HG03571 (cell line): ENCODE results near the gene MRPL9.

Experiments used
- ATAC-seq: cut with Tn5 transposase; IDR thresholded peaks from one replicate; pipeline ENCODE4 v1.9.1; 2021; ENCODE audit not compliant: unreplicated experiment

MRPL9 gene

DNA sequence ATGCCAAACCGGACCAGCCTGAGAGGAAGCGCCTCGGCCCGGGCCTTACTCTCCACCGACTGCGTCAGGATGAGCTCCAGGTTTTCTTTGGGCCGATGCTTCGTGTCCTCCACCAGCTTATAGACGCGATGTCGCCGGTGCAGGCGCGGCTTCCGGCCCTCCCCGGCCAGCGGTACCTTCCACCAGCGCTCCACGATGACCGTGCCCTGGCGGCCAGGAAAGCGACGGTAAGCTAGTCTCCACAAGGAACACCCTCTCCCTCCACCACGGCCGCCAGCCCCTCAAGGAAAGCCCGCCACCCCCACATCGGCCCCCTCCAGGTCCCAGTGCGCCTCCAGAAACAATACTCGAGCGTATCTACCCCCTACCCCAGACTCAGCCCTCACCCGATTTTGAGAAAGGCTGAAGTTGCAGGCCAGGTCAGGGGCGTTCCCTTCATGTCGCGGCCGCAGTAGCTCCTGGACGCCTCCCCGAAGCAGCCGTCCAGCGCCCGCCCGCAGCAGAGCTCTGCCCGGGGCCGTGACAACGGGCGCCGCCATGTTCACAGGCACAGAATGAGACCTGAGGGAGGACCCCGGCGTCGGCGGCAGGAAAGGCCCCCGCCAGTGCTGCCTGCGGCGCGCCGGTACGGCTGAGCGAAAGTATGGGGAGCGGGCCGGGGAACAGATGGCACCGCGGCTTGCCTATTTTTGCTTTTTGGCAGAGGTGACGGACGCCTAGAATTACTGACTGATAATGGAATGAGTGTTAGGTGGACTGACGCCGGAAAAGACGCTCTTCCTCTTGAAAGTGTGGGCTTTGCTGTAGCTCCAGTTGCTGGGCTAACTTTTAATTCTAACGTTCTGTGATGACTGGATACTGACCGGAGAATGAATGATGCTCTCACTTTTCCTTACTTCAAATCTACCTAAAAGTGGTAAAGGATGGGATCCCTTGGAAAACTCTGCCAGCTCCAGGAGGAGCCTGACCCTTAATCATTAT, at the start of gene MRPL9:
TSS of gene MRPL9 (minus strand) at position 556 of the 981 bp plus-strand sequence. CDS start at position 539, 17 bp downstream.
- peak; percentile 91 for ATAC-seq

DNA sequence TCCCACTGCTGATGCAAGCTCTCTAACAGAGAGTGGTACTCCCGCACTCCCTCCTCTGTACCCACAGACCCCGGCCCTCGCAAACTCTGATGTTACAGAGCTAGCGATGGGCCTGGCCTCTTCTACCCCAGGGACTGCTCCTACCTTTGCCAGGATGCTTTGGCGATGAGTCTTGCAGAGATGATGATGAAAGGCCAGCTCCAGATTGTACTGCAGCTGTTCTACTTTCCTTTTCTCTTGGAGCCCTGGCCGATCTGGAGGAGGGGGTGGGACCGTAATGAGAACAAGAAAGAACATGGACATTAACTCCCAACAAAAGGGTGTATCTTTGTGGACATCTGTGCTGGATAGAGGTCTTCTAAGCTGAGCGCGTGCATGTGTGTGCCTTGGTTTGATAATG, 47.9 kb upstream of the MRPL9 start:
- ATAC-seq, result no peak

DNA sequence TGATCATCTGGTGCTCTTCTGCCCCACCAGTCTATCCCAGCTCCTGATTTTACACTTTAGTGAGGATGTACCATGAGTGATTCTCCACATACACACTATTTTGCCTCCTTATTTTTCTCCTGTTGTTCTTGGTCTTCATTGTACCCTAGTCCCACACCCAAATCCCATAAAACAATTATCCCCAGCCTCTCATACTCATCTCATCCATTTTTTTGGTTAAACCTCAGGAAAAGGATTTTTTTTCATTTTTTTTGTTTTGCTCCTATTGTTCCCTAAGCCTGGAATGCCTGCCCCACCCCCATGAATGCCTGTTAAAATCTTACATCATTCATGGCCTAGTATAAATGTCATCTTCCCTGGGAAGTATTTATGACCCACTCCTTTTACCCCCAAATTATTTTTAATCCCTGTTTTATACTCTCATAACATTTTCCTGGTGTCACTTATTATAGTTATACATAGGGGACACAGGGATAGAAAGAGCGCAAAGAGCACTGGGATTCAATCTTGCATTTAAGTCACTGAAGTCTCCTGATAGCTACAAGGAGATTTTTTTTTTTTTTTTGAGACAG, 46.8 kb upstream of the MRPL9 start:
- no peak for ATAC-seq

DNA sequence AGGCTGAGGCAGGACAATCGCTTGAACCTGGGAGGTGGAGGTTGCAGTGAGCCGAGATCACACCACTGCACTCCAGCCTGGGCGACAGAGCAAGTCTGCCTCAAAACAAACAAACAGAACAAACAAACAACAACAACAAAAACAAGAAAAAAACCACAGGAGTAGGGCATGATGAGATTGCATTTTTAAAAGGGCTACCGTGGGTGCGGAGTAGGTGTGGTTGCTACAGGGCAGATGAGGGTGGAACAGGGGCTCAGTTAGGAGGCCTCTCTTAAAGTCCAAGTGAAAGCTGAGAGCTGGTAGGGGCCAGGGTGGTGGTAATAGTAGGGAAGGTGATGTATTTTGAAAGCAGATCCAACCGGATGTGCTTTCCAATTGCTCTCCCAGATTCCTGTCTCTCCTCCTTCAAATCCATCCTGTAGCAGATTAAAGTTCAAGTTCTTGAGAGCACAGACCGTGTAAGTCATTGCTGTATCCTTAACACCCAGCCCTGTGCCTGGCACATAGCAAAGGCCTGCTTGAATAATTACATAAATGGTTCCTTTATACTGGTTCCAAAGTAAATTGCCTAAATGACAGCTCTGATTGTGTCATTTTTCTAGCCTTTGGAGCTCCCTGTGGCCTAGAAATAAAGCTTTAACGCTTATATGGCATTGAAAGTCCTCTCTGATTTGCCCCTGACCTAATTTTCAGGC, 46.1 kb upstream of the MRPL9 start:
- no peak for ATAC-seq

DNA sequence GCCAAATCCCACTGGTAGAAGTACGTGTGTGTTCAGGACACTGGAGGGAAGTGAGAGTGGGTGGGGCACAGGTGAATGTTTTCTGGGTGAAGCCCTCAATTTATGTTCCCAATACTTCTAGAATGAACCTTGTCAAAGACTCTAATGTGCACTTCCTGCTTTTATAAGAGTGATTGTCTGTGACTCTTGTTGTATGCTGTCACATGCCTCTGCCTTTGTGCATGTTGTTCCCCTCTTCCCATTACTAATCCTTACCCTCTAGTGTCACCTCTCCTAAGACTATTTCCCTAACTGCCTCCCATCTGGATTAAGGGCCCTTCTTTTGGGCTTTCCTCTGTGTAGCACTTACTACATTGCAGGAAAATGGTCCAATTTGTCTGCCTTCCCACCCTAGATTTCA, 44.5 kb upstream of the MRPL9 start:
- no peak for ATAC-seq

DNA sequence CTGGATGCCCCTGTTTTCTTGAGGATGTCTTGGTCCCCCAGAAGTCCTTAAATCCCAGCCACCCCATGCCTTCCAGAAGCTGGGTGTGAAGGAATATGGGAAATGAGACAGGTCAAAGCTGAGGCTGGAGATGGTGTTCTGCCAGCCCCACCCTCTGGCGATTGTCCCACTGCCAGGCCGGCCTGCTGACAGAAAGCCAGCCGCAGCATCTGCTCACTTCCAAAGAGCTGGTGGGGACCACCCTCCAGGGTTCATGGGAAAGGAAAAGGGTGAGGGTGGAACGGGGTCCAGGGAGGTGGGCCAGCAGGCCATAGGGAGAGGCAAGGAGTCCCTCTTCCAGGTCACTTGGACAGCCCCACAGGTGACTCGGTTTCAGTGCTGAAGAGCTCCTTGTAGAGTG, 43.8 kb upstream of the MRPL9 start:
- ATAC-seq, result no peak

DNA sequence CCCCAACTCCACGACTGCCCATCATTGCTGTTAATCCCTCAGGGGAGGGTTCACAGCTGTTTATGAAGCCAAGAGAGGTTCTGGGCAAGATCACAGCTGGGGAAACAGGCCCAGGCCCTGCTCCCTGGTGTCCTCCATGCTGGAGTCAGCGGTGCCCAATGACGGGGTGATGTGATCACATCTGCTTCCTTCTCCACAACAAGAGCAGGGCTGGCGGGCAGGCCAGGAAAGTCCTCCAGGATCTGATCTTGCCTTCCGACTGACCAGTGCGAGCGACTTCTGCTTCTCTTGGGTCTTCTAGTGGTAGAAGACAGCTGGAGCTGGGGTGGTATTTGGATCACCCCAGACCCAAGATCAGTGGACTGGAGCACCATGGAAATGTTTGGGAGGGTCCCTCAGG, 42.9 kb upstream of the MRPL9 start:
- ATAC-seq, result no peak

DNA sequence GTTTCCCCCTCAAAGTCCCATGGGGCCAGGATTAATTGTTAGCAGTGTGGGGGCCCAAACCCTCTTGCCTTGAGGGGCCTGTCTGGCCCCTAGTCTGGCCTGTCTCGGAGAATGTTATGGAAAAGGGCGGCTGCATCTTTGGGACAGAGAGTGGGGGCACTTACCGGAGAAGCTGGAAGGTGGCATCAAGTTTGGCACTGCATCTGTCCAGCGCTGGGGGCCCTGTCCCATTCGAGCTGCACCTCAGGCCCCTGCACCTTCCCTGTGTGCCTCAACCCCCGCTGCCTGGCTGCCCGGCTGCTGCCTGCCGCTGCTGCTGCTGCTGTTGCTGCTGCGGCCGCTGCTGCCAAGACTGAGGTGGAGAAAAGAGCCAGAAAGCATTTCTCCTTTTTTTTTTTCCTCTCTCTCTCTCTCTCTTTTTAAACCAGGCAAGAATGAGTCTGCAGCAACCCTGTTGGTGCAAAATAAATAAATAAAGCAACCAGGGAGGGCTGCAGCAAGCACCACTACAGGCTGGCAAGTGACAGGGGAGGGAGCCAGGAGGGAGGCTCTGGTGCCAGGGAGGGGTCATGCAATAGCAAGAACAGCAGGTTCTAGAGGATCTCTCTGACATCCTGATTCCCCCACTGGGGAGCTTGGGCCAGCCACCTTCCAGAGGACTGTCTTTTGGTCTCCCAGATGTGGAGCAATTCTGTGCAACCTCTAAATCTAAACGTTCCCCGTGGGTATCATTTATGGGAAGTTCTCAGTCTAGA, 41.9 kb upstream of the MRPL9 start, which contains the start of gene LINGO4:
TSS of gene LINGO4 (minus strand) at position 354 of the 755 bp plus-strand sequence. CDS start 2,715 bp downstream, outside the sequence.
- ATAC-seq, result no peak

DNA sequence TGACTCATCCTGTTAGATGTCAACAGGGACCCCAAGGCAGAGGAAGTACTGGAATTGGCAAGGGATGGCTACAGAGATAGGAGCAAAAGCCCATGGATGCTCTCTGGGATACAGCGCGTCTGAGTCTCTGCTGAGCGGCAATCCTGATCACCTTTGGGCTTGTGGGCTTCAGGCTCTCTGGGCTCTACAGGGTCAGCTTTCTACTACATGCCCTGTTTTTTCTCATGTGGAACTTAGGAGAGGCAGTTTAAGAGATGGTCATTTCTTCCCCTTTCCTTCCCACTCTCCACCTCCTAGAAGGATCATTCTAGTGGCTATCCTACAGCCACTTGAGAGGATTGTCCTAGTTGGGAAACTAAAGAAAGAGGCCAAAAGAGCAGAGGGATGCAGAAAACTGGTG, 40.6 kb upstream of the MRPL9 start:
- no peak for ATAC-seq

DNA sequence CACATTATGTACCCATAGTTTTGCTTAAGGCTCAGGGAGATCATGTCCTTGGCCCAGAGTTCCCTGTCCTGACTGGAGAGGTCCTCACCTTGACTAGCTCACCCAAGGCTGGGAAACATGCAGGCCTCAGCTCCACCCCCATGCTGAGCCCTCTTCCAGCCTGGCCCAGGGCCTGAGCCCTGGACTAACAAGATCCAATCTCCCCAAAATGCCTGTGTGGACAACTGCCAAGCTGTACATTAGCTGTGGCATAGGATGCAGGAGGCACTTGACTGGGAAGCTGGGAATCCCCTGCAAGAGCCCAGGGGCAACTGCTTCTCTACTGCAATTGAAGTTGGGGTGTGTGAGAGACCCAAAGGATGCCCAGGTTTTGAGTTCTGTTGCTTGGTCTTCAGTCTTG, 39.9 kb upstream of the MRPL9 start:
- ATAC-seq, result no peak

DNA sequence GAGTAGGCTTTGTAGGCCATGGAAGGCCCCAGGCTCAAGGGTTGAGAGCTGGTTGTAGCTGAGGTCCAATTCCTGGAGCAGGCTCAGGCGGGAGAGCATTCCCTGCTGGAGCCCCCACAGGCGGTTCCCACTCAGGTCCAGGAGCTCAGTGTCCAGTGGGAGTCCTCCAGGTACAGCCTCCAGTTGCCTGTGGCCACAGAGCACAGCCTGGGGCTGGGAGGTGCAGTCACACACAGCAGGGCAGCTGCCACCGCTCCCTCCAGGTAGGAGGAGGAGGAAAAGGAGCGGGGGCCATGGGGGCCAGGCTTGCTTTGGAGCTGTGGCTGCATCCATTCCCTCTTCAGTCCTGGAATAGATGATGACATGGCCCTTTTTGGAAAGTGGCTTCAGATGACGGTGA, 39.1 kb upstream of the MRPL9 start:
- ATAC-seq, result no peak

DNA sequence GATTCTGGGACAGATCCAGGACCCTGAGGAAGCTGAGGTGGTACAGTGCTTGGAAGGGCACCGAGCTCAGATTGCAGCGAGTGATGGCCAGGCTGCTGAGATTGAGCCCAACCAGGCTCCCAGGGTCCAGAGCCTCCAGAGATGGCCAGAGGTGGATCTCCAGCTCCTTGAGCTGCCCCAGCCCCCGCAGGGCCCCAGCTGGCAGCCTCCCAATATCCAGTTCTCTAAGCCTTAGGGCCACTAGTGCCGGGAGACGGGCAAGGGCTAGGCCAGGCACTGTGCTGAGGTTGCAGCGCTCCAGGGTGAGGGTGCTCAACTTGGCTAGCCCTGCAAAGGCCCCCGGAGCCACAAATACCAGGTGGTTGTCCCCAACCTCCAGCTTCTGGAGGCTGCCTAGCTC, 38.5 kb upstream of the MRPL9 start:
- ATAC-seq, result no peak

DNA sequence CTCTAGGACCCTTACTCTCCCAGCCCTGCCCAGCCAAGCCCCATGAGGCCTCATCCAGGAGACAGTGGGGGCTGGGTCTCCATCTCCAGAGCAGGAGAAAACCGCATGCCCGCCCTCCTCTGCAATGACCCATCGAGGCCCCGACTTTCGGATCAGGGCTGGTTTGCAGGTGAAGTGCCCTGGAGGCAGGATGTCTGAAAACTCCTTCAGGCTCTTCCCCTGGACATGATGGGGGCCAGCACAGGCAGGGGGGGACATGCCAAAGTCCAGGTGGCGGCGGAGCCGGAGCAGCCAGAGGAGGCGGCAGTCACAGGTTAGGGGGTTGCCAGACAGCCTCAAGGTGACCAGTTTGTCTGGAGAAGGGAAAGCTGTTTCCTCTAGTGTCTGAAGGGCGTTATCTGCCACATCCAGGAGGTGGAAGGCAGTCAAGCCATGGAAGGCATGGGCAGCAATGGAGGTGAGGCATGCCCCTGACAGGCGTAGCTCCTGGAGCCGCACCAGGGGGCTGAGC, 38.1 kb upstream of the MRPL9 start:
- ATAC-seq, result no peak

DNA sequence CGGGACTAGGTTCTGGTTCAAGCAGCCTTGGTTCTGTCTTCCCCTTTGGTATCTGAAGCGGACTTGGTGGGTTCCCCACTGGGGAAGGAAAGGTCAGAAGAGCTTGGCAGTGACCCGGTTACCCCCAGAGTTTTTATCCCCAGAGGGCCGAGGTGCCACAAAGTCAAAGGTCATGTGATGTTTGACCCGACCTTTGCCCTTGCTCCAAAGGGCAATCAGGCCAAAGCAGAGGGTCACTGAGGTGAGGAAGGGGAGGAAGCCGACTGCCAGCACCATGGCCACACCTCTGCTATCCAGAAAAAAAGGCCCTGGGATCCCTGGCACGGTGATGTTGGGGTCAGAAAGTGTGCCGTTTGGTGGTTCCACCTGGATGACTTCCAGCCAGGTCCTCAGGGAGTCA, 37.5 kb upstream of the MRPL9 start:
- ATAC-seq, result no peak

DNA sequence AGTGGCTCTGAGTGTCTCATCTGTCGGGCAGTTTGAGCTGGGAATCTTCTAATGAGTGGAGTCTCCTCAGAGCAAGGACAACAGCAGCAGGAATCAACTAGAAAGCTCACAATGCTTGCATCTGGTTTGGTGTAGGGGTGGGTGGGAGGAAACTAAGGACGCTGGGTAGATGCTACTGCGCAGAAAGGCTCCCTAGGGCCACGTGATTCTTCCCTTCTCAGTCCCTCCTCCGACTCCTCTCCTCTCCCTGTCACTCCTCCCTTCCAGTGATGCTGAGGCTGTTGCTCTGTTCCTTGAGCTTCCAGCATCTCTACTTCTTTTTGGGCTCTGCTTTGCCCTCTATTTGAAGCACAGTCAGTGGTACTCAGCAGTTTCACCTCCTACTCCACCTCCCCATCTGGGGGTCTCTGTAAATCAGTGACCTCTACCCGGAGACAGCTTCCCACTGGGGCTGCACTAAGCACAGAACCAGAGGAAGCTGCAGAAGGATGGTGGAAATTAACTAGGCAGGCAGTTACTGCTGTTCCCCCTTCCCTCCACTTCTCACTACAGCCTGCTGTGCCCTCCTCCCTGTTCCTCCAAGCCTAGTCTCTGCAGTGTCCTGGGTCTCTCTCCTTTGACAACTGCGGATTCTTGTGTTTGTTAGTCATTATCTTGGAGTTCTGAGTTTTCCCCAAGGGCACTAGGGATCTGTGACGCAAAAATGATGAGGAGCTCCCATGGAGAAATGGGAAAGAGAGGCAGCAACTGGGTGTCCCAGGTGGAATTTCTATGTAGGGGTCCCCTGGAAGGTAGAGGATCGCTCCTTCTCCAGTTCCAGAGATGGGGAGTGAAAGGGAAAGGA, 36.1 kb upstream of the MRPL9 start:
- ATAC-seq, result no peak

DNA sequence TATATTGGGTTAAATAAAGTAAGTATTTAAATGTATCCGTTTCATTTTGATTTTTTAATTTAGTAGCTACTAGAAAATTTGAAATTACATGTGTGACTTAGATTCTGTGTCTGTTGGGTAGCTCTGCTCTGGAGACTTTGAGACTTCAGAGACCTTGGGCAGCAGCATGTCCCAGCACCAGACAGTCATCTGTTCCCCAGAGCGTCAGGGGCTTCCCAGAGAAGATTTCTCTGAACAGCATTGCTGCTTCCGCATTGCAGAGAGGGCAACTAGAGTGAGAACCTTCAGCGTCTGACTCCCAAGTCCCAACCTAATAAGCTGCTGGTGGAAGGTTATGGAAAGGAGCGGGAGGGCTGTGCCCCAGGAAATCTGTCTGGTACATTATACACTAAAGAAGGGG, 35.3 kb upstream of the MRPL9 start:
- ATAC-seq, result no peak

DNA sequence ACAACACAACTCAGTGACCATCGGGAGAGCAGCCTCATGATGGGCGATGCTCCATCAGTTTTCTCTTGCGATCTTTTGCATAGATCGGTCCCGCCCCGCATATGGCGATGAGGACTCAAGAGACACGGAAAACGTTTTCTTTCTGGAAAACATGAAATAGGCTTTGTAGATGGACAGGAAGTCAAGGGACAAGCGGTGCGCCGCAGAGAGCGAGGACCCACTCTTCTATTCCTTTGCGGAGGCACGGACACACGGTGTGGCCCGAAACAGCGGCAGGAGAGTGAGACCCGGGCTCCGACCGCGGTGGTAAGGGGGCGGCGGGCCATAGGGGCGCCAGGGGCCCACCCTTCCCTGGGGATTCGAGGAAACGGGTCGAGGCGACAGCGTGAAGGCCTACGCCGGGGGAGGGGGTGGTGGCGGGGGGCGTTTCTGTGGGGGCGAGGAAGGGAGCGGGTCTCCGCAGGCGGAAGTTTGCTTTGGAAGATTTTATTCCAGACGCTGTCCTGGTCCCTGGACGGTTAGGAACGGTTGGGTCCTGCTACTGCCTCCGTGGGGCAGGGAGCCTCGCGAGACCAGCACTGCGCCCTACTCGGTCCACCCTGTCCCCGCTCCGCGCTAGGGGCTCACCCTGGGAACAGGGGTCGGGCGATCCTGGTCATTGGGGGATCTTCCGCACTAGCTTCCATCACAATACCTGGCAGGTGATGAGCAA, 27.8 kb upstream of the MRPL9 start:
- no peak for ATAC-seq

DNA sequence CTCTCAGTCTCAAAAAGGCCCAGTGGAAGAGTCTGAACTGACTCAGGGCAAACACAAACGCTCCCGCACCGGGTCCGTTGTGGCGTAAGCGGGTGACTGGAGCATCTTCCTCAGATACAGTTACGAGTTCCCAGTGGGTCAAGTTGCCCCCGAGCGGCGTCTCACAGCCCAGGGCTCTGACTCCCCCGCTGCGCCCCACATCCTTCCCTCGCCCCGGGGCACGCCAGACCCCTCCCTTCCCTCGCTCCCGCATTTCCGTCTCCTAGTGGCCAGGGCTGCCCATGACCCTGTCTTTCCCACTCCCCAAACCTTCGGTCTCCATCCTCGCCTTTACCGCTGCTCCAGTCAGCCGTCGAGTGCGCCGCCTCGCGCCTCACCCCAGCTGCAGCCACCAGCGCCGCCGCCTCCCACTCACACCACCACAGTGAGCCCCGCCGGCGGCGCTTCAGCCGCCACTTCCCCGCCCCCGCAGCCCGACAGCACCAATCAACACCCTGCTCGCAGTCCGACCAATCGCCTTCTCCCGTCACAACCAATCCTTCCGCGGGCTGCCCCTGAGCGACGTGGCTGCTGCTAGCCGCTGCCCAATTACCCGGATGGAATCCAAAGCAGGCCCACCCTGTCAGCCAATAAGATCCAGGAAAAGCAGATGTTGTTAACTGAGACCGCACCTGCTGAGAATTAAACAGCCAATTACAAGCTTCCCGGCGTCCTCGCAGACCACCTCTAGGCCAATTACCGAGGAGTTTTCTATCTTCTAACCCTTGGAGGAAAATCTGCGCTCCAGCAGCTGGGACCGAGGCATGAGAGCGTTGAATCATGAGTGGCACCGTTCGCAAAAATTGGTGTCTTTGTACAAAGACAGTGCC, 27.0 kb upstream of the MRPL9 start, which contains the start of gene TDRKH:
TSS of gene TDRKH (minus strand) at position 430 of the 869 bp plus-strand sequence. CDS start 7,478 bp downstream, outside the sequence.
- ATAC-seq, result peak; percentile 90
